HepG2 (cell line): Measurements from ENCODE around the gene EPHA3. TPM values are rescaled to one million over a fixed set of nuclear protein-coding genes. Genes with fewer than 3 reads are reported as not detected.
A peak's percentile ranks its signal among the peaks of the same experiment; 100 is the strongest.

ENCODE experiments used
- ATAC-seq: fragments of 200-7000 bp; cut with Tn5 transposase; 3 replicates; pipeline ENCODE4 v1.9.1; 2020; ENCODE audit warnings: mild to moderate bottlenecking, moderate library complexity
- BruUV-seq: library from RNA; stranded (reverse); fragments of 400-500 nt; replicated peaks from 2 replicates; lab custom pipeline; 2021; lab: Mats Ljungman, UMichigan
- CTCF ChIA-PET: fragments of 300-600 bp; formaldehyde crosslinking; extraction: SDS; loops from one replicate; lab custom pipeline; 2021; ENCODE audit warnings: low total read pairs, inconsistent platforms, low intra/inter-chr PET ratio; lab: Yijun Ruan, JAX
- POLR2A ChIA-PET: fragments of 350-600 bp; sonication (Branson Sonifier 250); formaldehyde crosslinking; loops from one replicate; lab custom pipeline; 2020; ENCODE audit warnings: antibody characterized with exemption, inconsistent platforms; lab: Yijun Ruan, JAX
- DNase-seq: peaks from one replicate; pipeline ENCODE4 v3.0.0-alpha.2; 2015; ENCODE audit warnings: low spot score
- FAIRE-seq: peaks from 3 replicates; lab custom pipeline; 2011; peaks lifted over from hg19 to GRCh38; lab: Jason Lieb, UNC
- H2AFZ ChIP-seq: one replicate; pipeline ENCODE4 v1.6.1; 2011; ENCODE audit warnings: low read length, inconsistent platforms
- H3K27ac ChIP-seq: fragments of 300-600 bp; 3 replicates; pipeline ENCODE4 v1.8.0; 2011; ENCODE audit warnings: mixed run types, mild to moderate bottlenecking, mixed read lengths, low read length, inconsistent platforms; ENCODE audit not compliant: insufficient read depth; ENCODE audit errors: extremely low read length
- H3K27me3 ChIP-seq, 2 experiments: fragments of 200-600 bp in 1 of 2; 2 replicates in 1 of 2; 3 replicates in 1 of 2; pipeline versions ENCODE4 v1.6.0 to v1.8.0; 2011; ENCODE audit warnings: low read length in 2 of 2, mild to moderate bottlenecking in 2 of 2, moderate library complexity in 2 of 2, inconsistent platforms in 1 of 2; ENCODE audit not compliant: insufficient read depth in 2 of 2, control insufficient read depth in 1 of 2
- H3K36me3 ChIP-seq, 2 experiments: fragments of 200-600 bp in 1 of 2; replicated peaks in 1 of 2; 2 replicates in 1 of 2; 3 replicates in 1 of 2; pipeline versions ENCODE4 v1.5.1 to v1.8.0; 2011; ENCODE audit warnings: low read length in 2 of 2, inconsistent platforms in 1 of 2; ENCODE audit not compliant: insufficient read depth in 2 of 2, control insufficient read depth in 1 of 2
- H3K4me1 ChIP-seq: 2 replicates; pipeline ENCODE4 v1.5.1; 2012; ENCODE audit warnings: low read length, inconsistent platforms; ENCODE audit not compliant: insufficient read depth
- H3K4me2 ChIP-seq: 2 replicates; pipeline ENCODE4 v1.6.0; 2011; ENCODE audit warnings: low read depth, low read length, inconsistent platforms
- H3K4me3 ChIP-seq, 3 experiments: fragments of 200-600 bp in 1 of 3; sonication (generic), shearing (Covaris generic) in 1 of 3; replicated peaks in 1 of 3; 2 replicates each; pipeline ENCODE4 v1.5.1; 2011 to 2016; ENCODE audit warnings: low read length in 3 of 3, inconsistent platforms in 2 of 3, low read depth in 2 of 3, mild to moderate bottlenecking in 2 of 3, control low read depth in 1 of 3, mixed read lengths in 1 of 3; ENCODE audit not compliant: insufficient read depth in 1 of 3
- H3K79me2 ChIP-seq: one replicate; pipeline ENCODE4 v1.6.1; 2011; ENCODE audit warnings: low read length, inconsistent platforms; ENCODE audit not compliant: insufficient read depth
- H3K9ac ChIP-seq: 2 replicates; pipeline ENCODE4 v1.6.0; 2011; ENCODE audit warnings: mild to moderate bottlenecking, low read depth, low read length, inconsistent platforms; ENCODE audit not compliant: insufficient read depth
- H3K9me3 ChIP-seq: 2 replicates; pipeline ENCODE4 v1.5.1; 2012; ENCODE audit warnings: mild to moderate bottlenecking, low read length
- H4K20me1 ChIP-seq: 2 replicates; pipeline ENCODE4 v1.6.0; 2011; ENCODE audit warnings: inconsistent platforms, mild to moderate bottlenecking, low read length, moderate library complexity; ENCODE audit not compliant: insufficient read depth
- CBX2 ChIP-seq, 2 experiments: fragments of 200-600 bp in 1 of 2; sonication (generic); formaldehyde crosslinking in 1 of 2; IDR thresholded peaks; 2 replicates each; pipeline versions ENCODE4 v1.7.0 to v1.8.1; 2018 to 2022; ENCODE audit warnings: low read depth in 2 of 2, low read length in 1 of 2, mild to moderate bottlenecking in 1 of 2, missing genetic modification reagents in 1 of 2
- HNRNPK ChIP-seq: fragments of 200-400 bp; formaldehyde crosslinking; IDR thresholded peaks from 2 replicates; pipeline ENCODE4 v1.6.1; 2018; ENCODE audit warnings: low read length, low read depth, moderate library complexity, mild to moderate bottlenecking; ENCODE audit not compliant: poor library complexity, severe bottlenecking
- MAFF ChIP-seq: IDR thresholded peaks from 2 replicates; pipeline ENCODE4 v1.6.1; 2011; ENCODE audit warnings: low read depth, low read length, improper control_type of control experiment
- MAFK ChIP-seq, 2 experiments: IDR thresholded peaks in 1 of 2; conservative IDR thresholded peaks in 1 of 2; 2 replicates each; pipeline ENCODE4 v1.6.1; 2011; ENCODE audit warnings: improper control_type of control experiment in 2 of 2, low read length in 2 of 2
- SALL1 ChIP-seq: sonication (generic); formaldehyde crosslinking; IDR thresholded peaks from 2 replicates; pipeline ENCODE4 v1.8.0; 2022; ENCODE audit warnings: mild to moderate bottlenecking, missing genetic modification reagents
- ZKSCAN1 ChIP-seq: fragments of 150-350 bp; IDR thresholded peaks from 2 replicates; pipeline ENCODE4 v1.6.1; 2014; ENCODE audit warnings: low read length
- ZNF589 ChIP-seq: sonication (generic); formaldehyde crosslinking; conservative IDR thresholded peaks from 2 replicates; pipeline ENCODE4 v1.8.0; 2022; ENCODE audit warnings: mild to moderate bottlenecking, moderate library complexity, missing genetic modification reagents
- WGBS: methylation state at CpG from one replicate; pipeline ENCODE4 v1.1.6; 2017; ENCODE audit warnings: low lambda C conversion rate; 5-methylcytosine and 5-hydroxymethylcytosine counted together
- in situ Hi-C: cut with HindIII; loops from 2 replicates; pipeline ENCODE4 v1.10.0; 2017; ENCODE audit warnings: low pct_unique_long_range_greater_than_20kb; ENCODE audit not compliant: extremely low pct_ligation_motif_present
- intact Hi-C: fragments of 100-400 bp; cut with micrococcal nuclease; formaldehyde crosslinking; loops from one replicate; pipeline ENCODE4 v1.10.0; 2022; ENCODE audit not compliant: unreplicated experiment
- polyA plus RNA-seq, 8 experiments: library from polyadenylated mRNA; depleted of rRNA in 3 of 8; stranded (reverse) in 7 of 8; unstranded in 1 of 8; fragments of >200 nt; fragmentation: Illumina TruSeq in 4 of 8; extraction: Trizol in 4 of 8; gene quantifications; 2 replicates each; pipeline versions ENCODE4 v1.2.1 to v1.2.3, GENCODE V29; 2011 to 2016; ENCODE audit warnings: low read depth in 4 of 8, missing spikeins in 1 of 8, mixed read lengths in 1 of 8; ENCODE audit not compliant: insufficient read depth in 1 of 8
- total RNA-seq, 5 experiments: library from RNA; depleted of rRNA; stranded (reverse); fragments of >200 nt; fragmentation: Illumina TruSeq; extraction: Trizol; gene quantifications; 2 replicates each; pipeline ENCODE4 v1.2.3, GENCODE V29; 2016; ENCODE audit warnings: low read depth in 1 of 5
- TF ChIP-seq, protein P1 (sequence below): sonication (generic); formaldehyde crosslinking; conservative IDR thresholded peaks from 2 replicates; pipeline ENCODE4 v1.8.0; 2022; ENCODE audit warnings: low read depth, missing genetic modification reagents

Gene EPHA3
- total and polyA plus RNA-seq, 2 of the 13 experiments (the other 11 are each of a cell fraction or from before 2014, with no cell fraction given), result 0.01 TPM; not detected in 1

DNA sequence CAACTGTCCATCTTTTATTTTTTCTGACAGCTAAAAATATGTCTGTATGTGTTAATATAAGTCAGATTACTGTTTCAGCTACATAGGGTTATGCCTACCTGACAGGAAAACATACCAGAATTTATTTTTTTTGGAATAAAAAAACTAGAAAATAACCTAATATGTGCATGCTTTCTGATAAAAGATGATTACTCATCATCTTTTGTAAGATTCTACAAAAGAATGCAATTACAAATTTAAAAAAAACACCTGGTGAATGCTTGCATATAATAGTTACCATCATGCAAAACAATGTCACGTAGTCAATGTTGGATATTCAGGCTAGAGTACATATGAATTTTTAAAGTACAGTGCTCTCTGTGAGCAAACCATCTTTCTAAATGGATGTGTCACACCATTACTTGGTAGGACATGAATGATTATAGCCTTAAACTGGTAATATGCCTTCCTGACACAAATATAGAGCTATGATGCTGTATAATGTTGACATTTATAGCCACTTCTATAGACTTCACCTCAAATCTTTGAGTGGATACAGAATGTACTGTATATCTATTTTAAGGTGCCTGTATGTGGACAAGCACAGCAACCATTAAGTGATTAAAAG lies 180.6 kb downstream of the EPHA3 start:
- H3K79me2 ChIP-seq, result no peaks in the 10 kb centered on the region
- intact Hi-C loops (no loop called here), in situ Hi-C loops (no loop called here)
- H3K27me3 ChIP-seq, result no peaks in the 10 kb centered on the region; a peak in 1 of 5 replicates
- ATAC-seq, result no peak
- no peak overlapping the region for H3K4me3 ChIP-seq
- no peak overlapping the region for H3K27ac ChIP-seq
- no peak overlapping the region for H3K4me2 ChIP-seq
- H3K36me3 ChIP-seq, result no peaks in the 10 kb centered on the region
- FAIRE-seq, result no peak
- H3K4me1 ChIP-seq, result no peaks in the 10 kb centered on the region
- no peaks in the 10 kb centered on the region for H4K20me1 ChIP-seq
- DNase-seq, result no peak
- TF ChIP-seq ZKSCAN1, result no peak
- TF ChIP-seq SALL1 (CRISPR knock-in tag), result no peak
- TF ChIP-seq MAFK (conservative IDR thresholded peaks at IDR 0.05 in 1 of 2, IDR thresholded peaks at IDR 0.05 in 1 of 2; ENCODE audit: low read length in 2 of 2), result peak; percentile 51 to 54
- TF ChIP-seq MAFF, result peak; percentile 17; the same call in 1 of the 2 replicates
- no peak for TF ChIP-seq ZNF589 (CRISPR knock-in tag)
- no peak overlapping the region for H2AFZ ChIP-seq
- POLR2A ChIA-PET, result no interaction called here
- no peaks in the 10 kb centered on the region for H3K9me3 ChIP-seq
- H3K9ac ChIP-seq, result no peak overlapping the region
- CTCF ChIA-PET, result no interaction called here
- no TSS peak for BruUV-seq
- WGBS, result 0% methylated on average over 1 of the region's 1 CpG

DNA sequence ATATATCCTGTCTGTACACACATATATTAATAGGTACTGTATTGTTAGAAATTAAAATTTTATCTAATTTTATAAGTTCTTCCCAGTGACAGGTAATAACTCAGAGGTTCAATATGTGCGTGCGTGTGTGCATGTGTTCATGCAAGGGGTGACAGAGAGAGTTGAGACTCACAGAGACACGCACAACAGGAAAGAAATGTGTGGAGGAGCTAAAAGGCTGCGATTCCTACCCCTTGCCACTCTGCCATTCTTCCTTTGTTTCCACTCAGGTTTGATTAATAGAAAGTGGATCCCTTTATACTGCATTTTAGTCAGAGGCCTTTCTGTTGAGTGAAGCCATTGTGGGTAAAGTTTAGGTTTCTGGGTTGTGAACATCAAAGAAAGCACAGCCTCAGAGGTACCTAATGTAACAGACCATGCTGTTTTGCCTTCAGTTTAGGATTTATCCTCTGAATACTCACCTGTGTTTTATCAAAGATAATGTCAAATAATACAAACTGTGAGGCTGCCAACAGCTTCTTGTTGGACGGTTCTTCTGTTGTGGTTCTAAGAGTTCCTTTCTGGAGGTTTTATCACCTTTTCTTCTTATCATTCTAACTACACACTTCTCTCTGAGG lies 182.3 kb downstream of the EPHA3 start:
- TF ChIP-seq, protein P1, sequence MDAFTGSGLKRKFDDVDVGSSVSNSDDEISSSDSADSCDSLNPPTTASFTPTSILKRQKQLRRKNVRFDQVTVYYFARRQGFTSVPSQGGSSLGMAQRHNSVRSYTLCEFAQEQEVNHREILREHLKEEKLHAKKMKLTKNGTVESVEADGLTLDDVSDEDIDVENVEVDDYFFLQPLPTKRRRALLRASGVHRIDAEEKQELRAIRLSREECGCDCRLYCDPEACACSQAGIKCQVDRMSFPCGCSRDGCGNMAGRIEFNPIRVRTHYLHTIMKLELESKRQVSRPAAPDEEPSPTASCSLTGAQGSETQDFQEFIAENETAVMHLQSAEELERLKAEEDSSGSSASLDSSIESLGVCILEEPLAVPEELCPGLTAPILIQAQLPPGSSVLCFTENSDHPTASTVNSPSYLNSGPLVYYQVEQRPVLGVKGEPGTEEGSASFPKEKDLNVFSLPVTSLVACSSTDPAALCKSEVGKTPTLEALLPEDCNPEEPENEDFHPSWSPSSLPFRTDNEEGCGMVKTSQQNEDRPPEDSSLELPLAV (CRISPR knock-in tag), result no peak
- TF ChIP-seq CBX2 (IDR thresholded peaks at IDR 0.05; ENCODE audit: low read depth, low read length) (no peak), CBX2 (CRISPR knock-in tag; IDR thresholded peaks at IDR 0.05; ENCODE audit: low read depth) (no peak), HNRNPK (no peak)
- DNase-seq (no peak), ATAC-seq (no peak), FAIRE-seq (no peak)
- POLR2A ChIA-PET, result no interaction called here
- in situ Hi-C loops, result no loop called here
- Histone ChIP-seq H3K36me3 (no peaks in the 10 kb centered on the region), H3K4me1 (no peaks in the 10 kb centered on the region), H3K4me2 (no peak overlapping the region), H3K9ac (no peak overlapping the region), H3K27me3 (no peaks in the 10 kb centered on the region; a peak in 1 of 5 replicates), H3K79me2 (no peaks in the 10 kb centered on the region), H3K4me3 (no peak overlapping the region), H4K20me1 (no peaks in the 10 kb centered on the region), H3K27ac (no peak overlapping the region), H2AFZ (no peak overlapping the region), H3K9me3 (no peaks in the 10 kb centered on the region)
- CTCF ChIA-PET, result no interaction called here
- no TSS peak for BruUV-seq
- intact Hi-C loops, result no loop called here
- WGBS, result 30% methylated on average over 5 of the region's 5 CpGs
